Myocyte (in vitro differentiated cells): Measurements from ENCODE around the gene SLC29A4. TPM values are rescaled to one million over a fixed set of nuclear protein-coding genes. Genes with fewer than 3 reads are reported as not detected.
A peak's percentile ranks its signal among the peaks of the same experiment; 100 is the strongest.

Source experiments
- DNase-seq: peaks from one replicate; pipeline ENCODE4 v3.0.0-alpha.2; 2012; ENCODE audit warnings: low read depth
- total RNA-seq: library from RNA; depleted of rRNA; stranded (reverse); fragments of >200 nt; gene quantifications from 2 replicates; pipeline ENCODE4 v1.2.3, GENCODE V29; 2014

The SLC29A4 gene
- total RNA-seq, 1 donor from 2014 or later = 4.8 TPM

GRCh38 chr7:5320802-5321396, 38.2 kb downstream of the SLC29A4 start:
- DNase-seq = no peak

- no peak for DNase-seq
Measured at GRCh38 chr7:5322621-5323410, 40.1 kb downstream of the SLC29A4 start.

- DNase-seq = peak; percentile 24
Measured at GRCh38 chr7:5323800-5324781, 41.3 kb downstream of the SLC29A4 start.

- no peak for DNase-seq
Measured at GRCh38 chr7:5324961-5325360, 42.2 kb downstream of the SLC29A4 start.

- no peak for DNase-seq
Measured at GRCh38 chr7:5330288-5330687, 47.5 kb downstream of the SLC29A4 start.

- no peak for DNase-seq
Measured at GRCh38 chr7:5332579-5332978, 49.8 kb downstream of the SLC29A4 start.

GRCh38 chr7:5333121-5334045, 50.6 kb downstream of the SLC29A4 start:
- DNase-seq = no peak

- no peak for DNase-seq
Measured at GRCh38 chr7:5334671-5335070, 51.9 kb downstream of the SLC29A4 start.

GRCh38 chr7:5337047-5337446, 54.3 kb downstream of the SLC29A4 start:
- no peak for DNase-seq

- no peak for DNase-seq
Measured at GRCh38 chr7:5339955-5340354, 57.2 kb downstream of the SLC29A4 start.

GRCh38 chr7:5342631-5343030, 59.9 kb downstream of the SLC29A4 start:
- no peak for DNase-seq

- no peak for DNase-seq
Measured at GRCh38 chr7:5343884-5344283, 61.1 kb downstream of the SLC29A4 start.

- DNase-seq = no peak
Measured at GRCh38 chr7:5344342-5344741, 61.6 kb downstream of the SLC29A4 start.

GRCh38 chr7:5345171-5345570, 62.4 kb downstream of the SLC29A4 start:
- DNase-seq = no peak

- no peak for DNase-seq
Measured at GRCh38 chr7:5345671-5346070, 62.9 kb downstream of the SLC29A4 start.

- no peak for DNase-seq
Measured at GRCh38 chr7:5348134-5349004, 65.6 kb downstream of the SLC29A4 start.

GRCh38 chr7:5349005-5349380, 66.2 kb downstream of the SLC29A4 start:
- no peak for DNase-seq

- no peak for DNase-seq
Measured at GRCh38 chr7:5349437-5350173, 66.9 kb downstream of the SLC29A4 start.

- no peak for DNase-seq
Measured at GRCh38 chr7:5350174-5350463, 67.4 kb downstream of the SLC29A4 start.
